ENCODE results near the gene TBC1D23.
"Not testable (repeated sequence)": the region's sequence is repeated elsewhere in the genome, so short reads cannot be mapped to it uniquely, and the experiment has no call there.

Gene TBC1D23

GRCh38 chr3:100339786-100340185 is 79.0 kb downstream of the TBC1D23 start:
- Histone ChIP-seq H3K4me3 (ENCODE audit: low read length) (no peak overlapping the region), H3K4me1 (ENCODE audit: control insufficient read depth, low read length) (peaks cover 10% of the 10 kb centered on the region), H3K27me3 (ENCODE audit: control insufficient read depth, low read length) (no peaks in the 10 kb centered on the region), H3K9me3 (ENCODE audit: control insufficient read depth, insufficient read depth, low read length) (peaks cover 6% of the 10 kb centered on the region), H3K36me3 (ENCODE audit: control insufficient read depth, low read length) (peaks cover 60% of the 10 kb centered on the region), H3K27ac (ENCODE audit: low read depth, low read length) (no peak overlapping the region), H3K4me2 (ENCODE audit: low read length) (no peak overlapping the region), H3K79me2 (ENCODE audit: control insufficient read depth, low read length) (peaks cover 15% of the 10 kb centered on the region), H3F3A (ENCODE audit: control insufficient read depth, insufficient read depth) (no peaks in the 10 kb centered on the region), H4K20me1 (ENCODE audit: control insufficient read depth, insufficient read depth, low read depth, low read length) (no peaks in the 10 kb centered on the region), H3K9me2 (replicated peaks; ENCODE audit: control insufficient read depth, low read length) (no peaks in the 10 kb centered on the region)
- TF ChIP-seq CTCF (IDR thresholded peaks at IDR 0.05; ENCODE audit: low read depth, low read length, poor library complexity, severe bottlenecking): no peak
- TF ChIP-seq EZH2phosphoT487 (IDR thresholded peaks at IDR 0.05; ENCODE audit: borderline replicate concordance, low read length): no peak

GRCh38 chr3:100340527-100340926 is 79.7 kb downstream of the TBC1D23 start:
- H3K4me1 ChIP-seq (ENCODE audit: control insufficient read depth, low read length): peaks cover 6% of the 10 kb centered on the region
- no peaks in the 10 kb centered on the region for H3K27me3 ChIP-seq (ENCODE audit: control insufficient read depth, low read length)
- peaks cover 7% of the 10 kb centered on the region for H3K79me2 ChIP-seq (ENCODE audit: control insufficient read depth, low read length)
- H3K4me2 ChIP-seq (ENCODE audit: low read length): no peak overlapping the region
- H3K9me2 ChIP-seq (replicated peaks; ENCODE audit: control insufficient read depth, low read length): no peaks in the 10 kb centered on the region
- H3F3A ChIP-seq (ENCODE audit: control insufficient read depth, insufficient read depth): no peaks in the 10 kb centered on the region
- peaks cover 65% of the 10 kb centered on the region for H3K36me3 ChIP-seq (ENCODE audit: control insufficient read depth, low read length)
- peaks cover 6% of the 10 kb centered on the region for H3K9me3 ChIP-seq (ENCODE audit: control insufficient read depth, insufficient read depth, low read length)
- TF ChIP-seq EZH2phosphoT487 (IDR thresholded peaks at IDR 0.05; ENCODE audit: borderline replicate concordance, low read length) (no peak), CTCF (IDR thresholded peaks at IDR 0.05; ENCODE audit: low read depth, low read length, poor library complexity, severe bottlenecking) (no peak)
- H4K20me1 ChIP-seq (ENCODE audit: control insufficient read depth, insufficient read depth, low read depth, low read length): no peaks in the 10 kb centered on the region
- H3K27ac ChIP-seq (ENCODE audit: low read depth, low read length): no peak overlapping the region
- H3K4me3 ChIP-seq (ENCODE audit: low read length): no peak overlapping the region

DNA sequence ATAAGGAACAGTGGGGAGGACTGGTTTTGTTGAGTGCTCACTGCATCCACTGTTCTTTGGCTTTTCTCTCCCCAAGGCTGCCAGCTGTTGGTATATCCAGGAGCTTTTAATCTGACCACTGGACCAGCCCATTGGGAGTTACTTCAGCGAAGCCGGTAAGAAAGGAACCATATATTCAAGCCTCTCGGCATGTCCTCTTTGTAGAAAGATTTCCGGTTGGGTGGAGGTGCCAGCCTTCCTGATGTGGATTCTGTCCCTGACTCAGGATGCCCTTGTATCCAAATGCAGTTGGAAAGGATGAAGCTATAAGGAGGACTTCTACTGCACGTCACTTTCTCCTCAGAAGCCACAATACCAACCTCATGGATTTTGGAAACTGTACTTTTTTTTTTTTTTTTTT is 87.9 kb downstream of the TBC1D23 start:
- H3K4me1 ChIP-seq (ENCODE audit: control insufficient read depth, low read length): no peaks in the 10 kb centered on the region
- no peaks in the 10 kb centered on the region for H3K27me3 ChIP-seq (ENCODE audit: control insufficient read depth, low read length)
- peaks cover 76% of the 10 kb centered on the region for H3K36me3 ChIP-seq (ENCODE audit: control insufficient read depth, low read length)
- H3K4me3 ChIP-seq (ENCODE audit: low read length): no peak overlapping the region
- H3K9me2 ChIP-seq (replicated peaks; ENCODE audit: control insufficient read depth, low read length): no peaks in the 10 kb centered on the region
- H3K4me2 ChIP-seq (ENCODE audit: low read length): no peak overlapping the region
- H3K9me3 ChIP-seq (ENCODE audit: control insufficient read depth, insufficient read depth, low read length): peaks cover 4% of the 10 kb centered on the region
- H3F3A ChIP-seq (ENCODE audit: control insufficient read depth, insufficient read depth): no peaks in the 10 kb centered on the region
- no peak overlapping the region for H3K27ac ChIP-seq (ENCODE audit: low read depth, low read length)
- no peaks in the 10 kb centered on the region for H4K20me1 ChIP-seq (ENCODE audit: control insufficient read depth, insufficient read depth, low read depth, low read length)
- H3K79me2 ChIP-seq (ENCODE audit: control insufficient read depth, low read length): no peaks in the 10 kb centered on the region
- TF ChIP-seq EZH2phosphoT487 (IDR thresholded peaks at IDR 0.05; ENCODE audit: borderline replicate concordance, low read length) (no peak), CTCF (IDR thresholded peaks at IDR 0.05; ENCODE audit: low read depth, low read length, poor library complexity, severe bottlenecking) (no peak)

DNA sequence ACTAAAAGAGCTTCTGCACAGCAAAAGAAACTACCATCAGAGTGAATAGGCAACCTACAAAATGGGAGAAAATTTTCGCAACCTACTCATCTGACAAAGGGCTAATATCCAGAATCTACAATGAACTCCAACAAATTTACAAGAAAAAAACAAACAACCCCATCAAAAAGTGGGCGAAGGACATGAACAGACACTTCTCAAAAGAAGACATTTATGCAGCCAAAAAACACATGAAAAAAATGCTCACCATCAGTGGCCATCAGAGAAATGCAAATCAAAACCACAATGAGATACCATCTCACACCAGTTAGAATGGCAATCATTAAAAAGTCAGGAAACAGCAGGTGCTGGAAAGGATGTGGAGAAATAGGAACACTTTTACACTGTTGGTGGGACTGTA is 91.0 kb downstream of the TBC1D23 start:
- not testable (repeated sequence) for H3K4me3 ChIP-seq (ENCODE audit: low read length); H3K9me2 ChIP-seq (replicated peaks; ENCODE audit: control insufficient read depth, low read length); H4K20me1 ChIP-seq (ENCODE audit: control insufficient read depth, insufficient read depth, low read depth, low read length); H3K4me1 ChIP-seq (ENCODE audit: control insufficient read depth, low read length); H3K79me2 ChIP-seq (ENCODE audit: control insufficient read depth, low read length); H3K27ac ChIP-seq (ENCODE audit: low read depth, low read length); H3K27me3 ChIP-seq (ENCODE audit: control insufficient read depth, low read length); H3K4me2 ChIP-seq (ENCODE audit: low read length); H3K9me3 ChIP-seq (ENCODE audit: control insufficient read depth, insufficient read depth, low read length); H3F3A ChIP-seq (ENCODE audit: control insufficient read depth, insufficient read depth)
- peaks cover 77% of the 10 kb centered on the region for H3K36me3 ChIP-seq (ENCODE audit: control insufficient read depth, low read length)

All from DOHH2 (cell line).